ENCODE measurements around the gene HIGD1C.

DNA sequence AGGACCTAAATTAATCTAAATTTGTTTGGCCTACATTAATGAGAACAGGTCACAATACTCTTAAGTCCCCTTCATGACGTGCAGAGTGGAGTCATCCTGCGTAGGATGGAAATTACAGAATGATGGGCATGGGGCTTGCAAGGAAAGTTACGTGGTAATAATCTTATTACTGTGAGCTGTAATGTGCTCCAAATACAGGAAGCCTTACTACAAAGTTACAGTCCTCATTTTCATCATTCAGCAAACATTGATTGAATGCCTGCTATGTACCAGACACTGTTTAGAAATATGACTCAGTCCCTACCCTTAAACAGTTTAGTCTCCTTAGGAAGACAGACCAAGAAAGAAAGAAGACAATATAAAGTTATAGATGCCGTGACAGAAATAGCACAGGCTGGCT lies 9.4 kb downstream of the HIGD1C start:
- TF ChIP-seq, protein P1, sequence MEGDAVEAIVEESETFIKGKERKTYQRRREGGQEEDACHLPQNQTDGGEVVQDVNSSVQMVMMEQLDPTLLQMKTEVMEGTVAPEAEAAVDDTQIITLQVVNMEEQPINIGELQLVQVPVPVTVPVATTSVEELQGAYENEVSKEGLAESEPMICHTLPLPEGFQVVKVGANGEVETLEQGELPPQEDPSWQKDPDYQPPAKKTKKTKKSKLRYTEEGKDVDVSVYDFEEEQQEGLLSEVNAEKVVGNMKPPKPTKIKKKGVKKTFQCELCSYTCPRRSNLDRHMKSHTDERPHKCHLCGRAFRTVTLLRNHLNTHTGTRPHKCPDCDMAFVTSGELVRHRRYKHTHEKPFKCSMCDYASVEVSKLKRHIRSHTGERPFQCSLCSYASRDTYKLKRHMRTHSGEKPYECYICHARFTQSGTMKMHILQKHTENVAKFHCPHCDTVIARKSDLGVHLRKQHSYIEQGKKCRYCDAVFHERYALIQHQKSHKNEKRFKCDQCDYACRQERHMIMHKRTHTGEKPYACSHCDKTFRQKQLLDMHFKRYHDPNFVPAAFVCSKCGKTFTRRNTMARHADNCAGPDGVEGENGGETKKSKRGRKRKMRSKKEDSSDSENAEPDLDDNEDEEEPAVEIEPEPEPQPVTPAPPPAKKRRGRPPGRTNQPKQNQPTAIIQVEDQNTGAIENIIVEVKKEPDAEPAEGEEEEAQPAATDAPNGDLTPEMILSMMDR (conservative IDR thresholded peaks at IDR 0.05 in 1 of 2, IDR thresholded peaks at IDR 0.05 in 1 of 2; ENCODE audit: low read depth in 1 of 2, low read length in 2 of 2), result no peak
- TF ChIP-seq EZH2 (IDR thresholded peaks at IDR 0.05; ENCODE audit: low read length, missing control alignments), result no peak
